Glomerular visceral epithelial cell (primary cell): ENCODE results near the gene ARHGAP44.

Experiments used
- DNase-seq: peaks from one replicate; pipeline ENCODE4 v3.0.0-alpha.2; 2016; ENCODE audit errors: extremely low spot score

The ARHGAP44 gene

GRCh38 chr17:12994341-12995074, 205.2 kb downstream of the ARHGAP44 start:
- no peak for DNase-seq

GRCh38 chr17:12995106-12995895, 206.0 kb downstream of the ARHGAP44 start:
- DNase-seq = no peak

- DNase-seq = no peak
Measured at GRCh38 chr17:12995896-12996295, 206.6 kb downstream of the ARHGAP44 start.

- no peak for DNase-seq
Measured at GRCh38 chr17:12996357-12996756, 207.1 kb downstream of the ARHGAP44 start.

GRCh38 chr17:12996941-12997340, 207.6 kb downstream of the ARHGAP44 start:
- DNase-seq = no peak

- no peak for DNase-seq
Measured at GRCh38 chr17:12998461-12998860, 209.2 kb downstream of the ARHGAP44 start.

GRCh38 chr17:12998874-12999273, 209.6 kb downstream of the ARHGAP44 start:
- no peak for DNase-seq

GRCh38 chr17:13000561-13000960, 211.3 kb downstream of the ARHGAP44 start:
- DNase-seq = no peak

- DNase-seq = no peak
Measured at GRCh38 chr17:13001991-13002615, 212.8 kb downstream of the ARHGAP44 start.

- DNase-seq = peak; percentile 69
Measured at GRCh38 chr17:13002761-13003453, 213.6 kb downstream of the ARHGAP44 start.

GRCh38 chr17:13003454-13003851, 214.2 kb downstream of the ARHGAP44 start:
- DNase-seq = no peak

- DNase-seq = no peak
Measured at GRCh38 chr17:13003927-13004326, 214.6 kb downstream of the ARHGAP44 start.

- DNase-seq = no peak
Measured at GRCh38 chr17:13004336-13004735, 215.0 kb downstream of the ARHGAP44 start.

GRCh38 chr17:13005530-13005929, 216.2 kb downstream of the ARHGAP44 start:
- no peak for DNase-seq

GRCh38 chr17:13008461-13008860, 219.2 kb downstream of the ARHGAP44 start:
- no peak for DNase-seq

GRCh38 chr17:13010959-13011358, 221.7 kb downstream of the ARHGAP44 start:
- DNase-seq = no peak

- no peak for DNase-seq
Measured at GRCh38 chr17:13014801-13015200, 225.5 kb downstream of the ARHGAP44 start.

- peak; percentile 12 for DNase-seq
Measured at GRCh38 chr17:13016881-13017654, 227.8 kb downstream of the ARHGAP44 start.

- DNase-seq = peak; percentile 99
Measured at GRCh38 chr17:13017655-13018459, 228.6 kb downstream of the ARHGAP44 start, which contains the start of gene ELAC2. Gene ELAC2, minus strand, starts transcription at chr17:13018027. Its CDS starts 80 bp downstream, at chr17:13017947.

- no peak for DNase-seq
Measured at GRCh38 chr17:13024016-13024415, 234.7 kb downstream of the ARHGAP44 start.
